ENCODE data around the gene UNC13B. TPM values are rescaled to one million over a fixed set of nuclear protein-coding genes. Genes with fewer than 3 reads are reported as not detected.

Gene UNC13B
- total RNA-seq, 1 experiment from 2014 or later = 48.2 TPM

- H3K9me3 Mint-ChIP-seq = no peaks in the 10 kb centered on the region
- Histone ChIP-seq H2BK5ac (ENCODE audit: insufficient read length, low read length) (no peak overlapping the region), H3K14ac (ENCODE audit: insufficient read depth, low read length) (no peak overlapping the region), H3K23me2 (ENCODE audit: insufficient read length, low read depth, low read length, poor library complexity, severe bottlenecking) (peaks cover 10% of the 10 kb centered on the region), H3T11ph (ENCODE audit: low read length) (no peak overlapping the region), H3K4ac (ENCODE audit: low read depth, low read length) (no peak overlapping the region), H3K9ac (ENCODE audit: extremely low read depth, insufficient read length, low read length) (no peak overlapping the region), H4K8ac (replicated peaks; ENCODE audit: insufficient read length, low read depth, low read length) (no peak overlapping the region), H4K20me1 (ENCODE audit: control insufficient read depth, insufficient read depth, insufficient read length) (no peaks in the 10 kb centered on the region), H2BK20ac (ENCODE audit: low read depth, low read length, poor library complexity, severe bottlenecking) (no peak overlapping the region), H3K79me2 (ENCODE audit: insufficient read depth, low read length) (no peaks in the 10 kb centered on the region), H3K79me1 (ENCODE audit: insufficient read depth, low read depth, low read length, poor library complexity, severe bottlenecking) (no peaks in the 10 kb centered on the region), H2AK5ac (ENCODE audit: insufficient read length, low read length) (no peak overlapping the region), H3K23ac (ENCODE audit: insufficient read length, low read depth, low read length) (no peak overlapping the region), H4K5ac (ENCODE audit: insufficient read length, low read depth, low read length) (no peak overlapping the region), H2BK12ac (ENCODE audit: insufficient read length, low read depth, low read length) (no peak overlapping the region), H4K91ac (ENCODE audit: insufficient read length, low read depth, low read length) (no peak overlapping the region), H3K4me1 (ENCODE audit: insufficient read depth, low read length) (no peaks in the 10 kb centered on the region), H3K27ac (ENCODE audit: insufficient read length, low read depth, low read length) (no peak overlapping the region), H2AFZ (ENCODE audit: low read length) (peak overlapping the region; percentile 41), H3K4me2 (ENCODE audit: insufficient read depth, insufficient read length, low read length) (peak overlapping the region; percentile 77), H3K9me3 (ENCODE audit: control insufficient read depth, low read depth, low read length) (no peaks in the 10 kb centered on the region), H3K18ac (ENCODE audit: insufficient read length, low read depth, low read length) (no peak overlapping the region), H2BK15ac (ENCODE audit: low read depth, low read length) (no peak overlapping the region), H3K27me3 (ENCODE audit: insufficient read depth, low read length) (no peaks in the 10 kb centered on the region), H2BK120ac (ENCODE audit: low read depth, low read length, poor library complexity, severe bottlenecking) (no peak overlapping the region), H3K56ac (ENCODE audit: insufficient read length, low read depth, low read length) (no peak overlapping the region)
- peaks cover 17 to 20% of the 10 kb centered on the region in 2 experiments for H3K4me1 Mint-ChIP-seq
- peak overlapping the region; percentile 67 to 78 for H3K4me3 Mint-ChIP-seq
- peak overlapping the region in 2 of 3 experiments; percentile 8 to 22; a peak in 2 of 7 replicates for H3K27ac Mint-ChIP-seq
- no peaks in the 10 kb centered on the region; the same call in 1 of the 2 replicates for H3K27me3 Mint-ChIP-seq (ENCODE audit: low read depth)
- H3K36me3 Mint-ChIP-seq (ENCODE audit: insufficient read depth in 1 of 3, low read depth in 3 of 3) = peaks cover 0 to 20% (median 0%) of the 10 kb centered on the region in 3 experiments; a peak in 3 of 7 replicates
- peak; percentile 97 for DNase-seq
- WGBS (ENCODE audit: extremely low coverage, insufficient read length, low lambda C conversion rate) = no CpG with 5 or more reads among the region's 28 CpGs
- no peak; the same call in 1 of the 3 replicates for TF ChIP-seq CTCF (conservative IDR thresholded peaks at IDR 0.05)
Observed at GRCh38 chr9:35406183-35406959, 244.6 kb downstream of the UNC13B start.
